Smooth muscle cell (in vitro differentiated cells): ENCODE results near the gene MAML3. TPM values are rescaled to one million over a fixed set of nuclear protein-coding genes. Genes with fewer than 3 reads are reported as not detected.

Experiments used
- DNase-seq: peaks from one replicate; lab custom pipeline; 2025; ENCODE audit not compliant: unreplicated experiment; lab: John Stamatoyannopoulos, UW
- H2AFZ ChIP-seq: fragments of 200-600 bp; sonication (generic); 2 replicates; pipeline ENCODE4 v1.6.0; 2016; ENCODE audit warnings: antibody characterized with exemption, low read depth, mild to moderate bottlenecking
- H3F3A ChIP-seq: fragments of 200-600 bp; sonication (generic); 2 replicates; pipeline ENCODE4 v1.6.0; 2017; ENCODE audit warnings: antibody characterized with exemption, low read depth
- H3K27ac ChIP-seq: fragments of 200-600 bp; sonication (generic); 2 replicates; pipeline ENCODE4 v1.5.1; 2016; ENCODE audit warnings: low read depth, mild to moderate bottlenecking
- H3K27me3 ChIP-seq: fragments of 200-600 bp; sonication (generic); 2 replicates; pipeline ENCODE4 v1.6.1; 2016; ENCODE audit warnings: low read depth, mild to moderate bottlenecking
- H3K36me3 ChIP-seq: fragments of 200-600 bp; sonication (generic); 2 replicates; pipeline ENCODE4 v1.5.1; 2016; ENCODE audit warnings: low read depth
- H3K4me1 ChIP-seq: fragments of 200-600 bp; sonication (generic); 2 replicates; pipeline ENCODE4 v1.5.1; 2016; ENCODE audit warnings: low read depth
- H3K4me2 ChIP-seq: fragments of 200-600 bp; sonication (generic); 2 replicates; pipeline ENCODE4 v1.6.0; 2016; ENCODE audit warnings: mild to moderate bottlenecking
- H3K4me3 ChIP-seq: fragments of 200-600 bp; sonication (generic); 2 replicates; pipeline ENCODE4 v1.5.1; 2016; ENCODE audit warnings: mild to moderate bottlenecking
- H3K79me2 ChIP-seq: fragments of 200-600 bp; sonication (generic); 2 replicates; pipeline ENCODE4 v1.6.0; 2016; ENCODE audit warnings: low read depth, mild to moderate bottlenecking
- H3K9ac ChIP-seq: fragments of 200-600 bp; sonication (generic); 2 replicates; pipeline ENCODE4 v1.6.0; 2016; ENCODE audit warnings: low read depth
- H3K9me3 ChIP-seq: fragments of 200-600 bp; sonication (generic); replicated peaks from 2 replicates; pipeline ENCODE4 v1.5.1; 2016; ENCODE audit warnings: low read depth
- H4K20me1 ChIP-seq: fragments of 200-600 bp; sonication (generic); 2 replicates; pipeline ENCODE4 v1.6.0; 2016; ENCODE audit warnings: low read depth
- WGBS: methylation state at CpG from one replicate; pipeline ENCODE4 v1.1.7; 2016; ENCODE audit warnings: low lambda C conversion rate; 5-methylcytosine and 5-hydroxymethylcytosine counted together
- polyA plus RNA-seq: library from polyadenylated mRNA; unstranded; fragments of >200 nt; fragmentation: Nextera tagmentation; extraction: Ambion mirVana; gene quantifications from 2 replicates; pipeline ENCODE4 v1.2.1, GENCODE V29; 2016
- total RNA-seq: library from RNA; depleted of rRNA; stranded (reverse); fragments of >200 nt; gene quantifications from 2 replicates; pipeline ENCODE4 v1.2.3, GENCODE V29; 2014
- TF ChIP-seq, protein P1 (sequence below): fragments of 200-600 bp; sonication (generic); IDR thresholded peaks from 2 replicates; pipeline ENCODE4 v1.5.1; 2017; ENCODE audit warnings: borderline replicate concordance, mild to moderate bottlenecking, antibody characterized with exemption; ENCODE audit not compliant: insufficient read depth, poor library complexity, severe bottlenecking

Gene MAML3
- total and polyA plus RNA-seq, 2 experiments from 2014 or later, result 4.9 to 12.6 TPM

DNA sequence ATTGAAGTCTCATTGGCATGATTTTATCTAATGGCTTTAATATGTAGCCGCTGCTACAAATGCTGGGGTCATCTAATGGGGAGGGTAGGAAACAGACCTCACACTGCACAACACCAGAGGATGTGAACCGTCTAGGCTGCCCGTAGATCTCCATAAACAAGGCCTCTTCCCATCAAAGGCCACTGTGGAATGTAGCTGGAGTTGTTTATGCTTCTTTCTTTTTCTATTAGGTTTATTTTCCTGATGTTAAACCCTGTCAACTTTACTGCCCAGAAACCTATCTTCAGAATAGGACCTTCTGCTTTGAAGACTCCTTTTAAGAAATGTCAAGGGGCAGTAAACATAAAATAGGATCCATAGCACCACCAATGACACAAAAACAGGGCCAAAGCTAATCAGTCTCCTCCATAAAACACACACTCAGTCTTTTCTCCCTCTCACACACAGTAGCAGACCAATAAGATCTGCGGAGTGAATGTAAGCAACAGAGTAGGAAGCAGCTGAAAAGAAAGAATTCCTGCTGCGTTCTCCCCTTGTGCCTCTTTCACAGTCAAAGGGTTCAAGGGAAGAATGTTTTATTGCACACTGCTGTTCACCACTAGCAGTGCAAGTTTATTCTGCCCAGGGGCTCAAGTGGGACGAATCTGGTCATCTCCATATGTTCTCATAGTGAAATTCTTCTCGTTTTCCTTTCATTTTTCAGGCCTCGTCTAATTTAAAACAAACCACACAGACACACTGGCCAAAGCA lies 72.2 kb downstream of the MAML3 start:
- TF ChIP-seq, protein P1, sequence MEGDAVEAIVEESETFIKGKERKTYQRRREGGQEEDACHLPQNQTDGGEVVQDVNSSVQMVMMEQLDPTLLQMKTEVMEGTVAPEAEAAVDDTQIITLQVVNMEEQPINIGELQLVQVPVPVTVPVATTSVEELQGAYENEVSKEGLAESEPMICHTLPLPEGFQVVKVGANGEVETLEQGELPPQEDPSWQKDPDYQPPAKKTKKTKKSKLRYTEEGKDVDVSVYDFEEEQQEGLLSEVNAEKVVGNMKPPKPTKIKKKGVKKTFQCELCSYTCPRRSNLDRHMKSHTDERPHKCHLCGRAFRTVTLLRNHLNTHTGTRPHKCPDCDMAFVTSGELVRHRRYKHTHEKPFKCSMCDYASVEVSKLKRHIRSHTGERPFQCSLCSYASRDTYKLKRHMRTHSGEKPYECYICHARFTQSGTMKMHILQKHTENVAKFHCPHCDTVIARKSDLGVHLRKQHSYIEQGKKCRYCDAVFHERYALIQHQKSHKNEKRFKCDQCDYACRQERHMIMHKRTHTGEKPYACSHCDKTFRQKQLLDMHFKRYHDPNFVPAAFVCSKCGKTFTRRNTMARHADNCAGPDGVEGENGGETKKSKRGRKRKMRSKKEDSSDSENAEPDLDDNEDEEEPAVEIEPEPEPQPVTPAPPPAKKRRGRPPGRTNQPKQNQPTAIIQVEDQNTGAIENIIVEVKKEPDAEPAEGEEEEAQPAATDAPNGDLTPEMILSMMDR, result no peak
- WGBS, result 12% methylated on average over 8 of the region's 8 CpGs
- Histone ChIP-seq H2AFZ (peak overlapping the region; percentile 7), H3K9ac (peak overlapping the region; percentile 47), H3K4me3 (no peak overlapping the region), H3K9me3 (no peaks in the 10 kb centered on the region), H3K27ac (peak overlapping the region; percentile 96), H3F3A (peaks cover 54% of the 10 kb centered on the region), H3K4me2 (peak overlapping the region; percentile 58), H3K79me2 (peaks cover 50% of the 10 kb centered on the region), H3K36me3 (no peaks in the 10 kb centered on the region), H3K27me3 (no peaks in the 10 kb centered on the region), H4K20me1 (no peaks in the 10 kb centered on the region), H3K4me1 (peaks cover 64% of the 10 kb centered on the region)
- DNase-seq, result no peak

DNA sequence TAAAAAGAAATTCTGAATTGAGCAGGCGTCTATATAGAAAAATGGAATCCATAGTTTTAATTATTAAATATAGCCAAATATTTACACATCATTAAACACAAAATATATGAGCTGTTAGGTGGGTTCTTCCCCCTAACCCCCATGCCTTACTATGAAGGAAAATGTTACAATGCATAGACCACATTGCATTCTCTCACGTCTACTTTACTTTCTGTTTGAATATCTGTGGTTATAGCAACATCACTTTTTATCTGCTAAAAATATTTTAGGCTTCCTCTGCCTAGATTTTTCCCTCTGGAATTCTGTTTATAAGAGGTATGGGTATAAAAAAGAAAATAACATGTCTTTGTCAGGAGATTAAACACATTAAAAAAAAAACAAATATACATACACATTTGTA lies 73.1 kb downstream of the MAML3 start:
- peak overlapping the region; percentile 47 for H3K9ac ChIP-seq
- no peaks in the 10 kb centered on the region for H3K27me3 ChIP-seq
- peak overlapping the region; percentile 96 for H3K27ac ChIP-seq
- peaks cover 48% of the 10 kb centered on the region for H3K79me2 ChIP-seq
- WGBS, result 47% methylated on average over 2 of the region's 2 CpGs
- peak overlapping the region; percentile 58 for H3K4me2 ChIP-seq
- no peak overlapping the region for H3K4me3 ChIP-seq
- H3K4me1 ChIP-seq, result peaks cover 64% of the 10 kb centered on the region
- H3K9me3 ChIP-seq, result no peaks in the 10 kb centered on the region
- H3K36me3 ChIP-seq, result no peaks in the 10 kb centered on the region
- H2AFZ ChIP-seq, result no peak overlapping the region
- TF ChIP-seq, protein P1, result no peak
- DNase-seq, result no peak
- H4K20me1 ChIP-seq, result no peaks in the 10 kb centered on the region
- H3F3A ChIP-seq, result peaks cover 47% of the 10 kb centered on the region

DNA sequence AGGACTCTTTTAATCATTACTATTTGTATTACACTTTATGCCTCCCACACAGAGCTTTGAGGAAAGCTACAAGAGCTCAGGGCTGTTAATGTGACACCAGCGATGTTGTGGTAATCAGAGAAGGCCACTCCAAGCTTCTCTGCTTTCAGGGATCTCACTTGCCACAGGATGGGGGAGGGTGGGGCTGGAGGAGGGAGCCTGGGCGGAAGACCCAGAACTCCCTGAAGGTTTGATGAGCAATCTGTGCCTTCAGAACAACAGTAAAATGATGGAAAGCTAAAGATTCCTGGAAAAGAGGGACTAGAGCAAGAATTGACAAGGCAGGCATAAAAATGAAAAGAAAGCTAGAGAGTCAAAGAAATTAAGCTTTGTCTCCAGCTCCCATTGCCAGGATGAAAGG lies 75.6 kb downstream of the MAML3 start:
- 0% methylated on average over 2 of the region's 2 CpGs for WGBS
- peaks cover 42% of the 10 kb centered on the region for H3F3A ChIP-seq
- H3K4me2 ChIP-seq, result peak overlapping the region; percentile 53
- H4K20me1 ChIP-seq, result no peaks in the 10 kb centered on the region
- H3K79me2 ChIP-seq, result peaks cover 67% of the 10 kb centered on the region
- H3K36me3 ChIP-seq, result no peaks in the 10 kb centered on the region
- H3K27me3 ChIP-seq, result no peaks in the 10 kb centered on the region
- H3K4me1 ChIP-seq, result peaks cover 49% of the 10 kb centered on the region
- TF ChIP-seq, protein P1, result no peak
- H3K27ac ChIP-seq, result peak overlapping the region; percentile 96
- H3K9ac ChIP-seq, result peak overlapping the region; percentile 3
- H2AFZ ChIP-seq, result no peak overlapping the region
- no peak overlapping the region for H3K4me3 ChIP-seq
- no peaks in the 10 kb centered on the region for H3K9me3 ChIP-seq
- DNase-seq, result peak; percentile 15

DNA sequence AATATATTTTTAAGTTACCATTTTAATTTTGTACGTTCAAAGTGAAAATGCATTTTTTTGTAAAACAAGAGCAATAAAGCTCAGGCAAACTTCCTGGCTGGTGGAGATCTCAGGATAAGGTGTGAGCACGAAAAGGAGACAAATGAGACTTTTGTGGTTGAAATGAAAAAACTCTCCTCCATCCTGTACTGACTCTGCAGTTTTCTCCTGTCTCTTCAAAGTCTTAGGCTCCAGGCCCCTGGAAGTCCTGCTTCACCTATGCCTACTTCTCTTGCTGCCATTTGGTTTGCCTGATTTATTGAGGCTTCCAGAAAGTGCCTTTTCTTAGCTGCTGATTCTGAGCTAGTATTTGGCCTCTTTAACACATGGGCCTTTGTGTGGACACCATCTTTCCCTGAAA lies 77.7 kb downstream of the MAML3 start:
- peak overlapping the region; percentile 8 for H3K4me2 ChIP-seq
- TF ChIP-seq, protein P1, result no peak
- no peak for DNase-seq
- no peak overlapping the region for H3K9ac ChIP-seq
- no peaks in the 10 kb centered on the region for H3K36me3 ChIP-seq
- peaks cover 37% of the 10 kb centered on the region for H3F3A ChIP-seq
- H3K4me1 ChIP-seq, result peaks cover 31% of the 10 kb centered on the region
- no peaks in the 10 kb centered on the region for H4K20me1 ChIP-seq
- no peak overlapping the region for H2AFZ ChIP-seq
- H3K4me3 ChIP-seq, result no peak overlapping the region
- H3K9me3 ChIP-seq, result no peaks in the 10 kb centered on the region
- peak overlapping the region; percentile 48 for H3K27ac ChIP-seq
- peaks cover 64% of the 10 kb centered on the region for H3K79me2 ChIP-seq
- WGBS, result 66% methylated on average over 2 of the region's 2 CpGs
- no peaks in the 10 kb centered on the region for H3K27me3 ChIP-seq
